GM19193 (cell line): Measurements from ENCODE around the gene TGDS.

Experiments used
- POLR2A ChIP-seq: IDR thresholded peaks from 4 replicates; pipeline ENCODE4 v1.6.1; 2011; ENCODE audit not compliant: insufficient read depth, insufficient read length; ENCODE audit errors: extremely low read depth

TGDS gene, protein sequence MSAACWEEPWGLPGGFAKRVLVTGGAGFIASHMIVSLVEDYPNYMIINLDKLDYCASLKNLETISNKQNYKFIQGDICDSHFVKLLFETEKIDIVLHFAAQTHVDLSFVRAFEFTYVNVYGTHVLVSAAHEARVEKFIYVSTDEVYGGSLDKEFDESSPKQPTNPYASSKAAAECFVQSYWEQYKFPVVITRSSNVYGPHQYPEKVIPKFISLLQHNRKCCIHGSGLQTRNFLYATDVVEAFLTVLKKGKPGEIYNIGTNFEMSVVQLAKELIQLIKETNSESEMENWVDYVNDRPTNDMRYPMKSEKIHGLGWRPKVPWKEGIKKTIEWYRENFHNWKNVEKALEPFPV

GRCh38 chr13:94595950-94596574 lies at the start of gene TGDS:
TSS of gene TGDS (minus strand) at chr13:94596152. CDS start at chr13:94596136, 16 bp downstream.
- TF ChIP-seq POLR2A, result peak; percentile 98

DNA sequence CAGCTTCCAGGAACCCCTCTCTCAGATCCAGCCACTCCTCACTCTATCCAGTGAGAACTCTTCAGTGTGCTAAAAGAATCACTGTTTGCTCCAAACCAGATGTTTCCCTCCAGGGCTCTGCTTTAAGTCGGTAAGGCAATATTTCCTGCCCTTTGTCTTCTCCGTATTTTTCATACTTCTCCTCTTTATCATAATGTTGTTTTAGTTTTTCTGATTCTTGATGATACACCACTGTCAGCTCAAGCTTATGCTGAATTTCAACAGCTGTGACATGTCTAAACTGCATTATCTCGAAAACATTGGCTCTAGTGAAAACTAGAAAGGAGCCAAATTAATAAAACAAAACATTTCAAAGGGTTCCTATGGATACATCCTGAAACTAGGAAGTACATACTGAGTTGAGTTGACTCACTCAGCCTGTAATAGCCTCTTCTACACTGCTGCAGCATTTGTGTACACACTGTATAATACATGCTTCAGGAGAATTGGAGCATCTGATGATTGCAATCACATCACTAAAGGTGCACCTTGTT lies 45.5 kb upstream of the TGDS start:
- TF ChIP-seq POLR2A, result no peak

GRCh38 chr13:94640721-94641120 lies 44.8 kb upstream of the TGDS start:
- TF ChIP-seq POLR2A, result no peak

DNA sequence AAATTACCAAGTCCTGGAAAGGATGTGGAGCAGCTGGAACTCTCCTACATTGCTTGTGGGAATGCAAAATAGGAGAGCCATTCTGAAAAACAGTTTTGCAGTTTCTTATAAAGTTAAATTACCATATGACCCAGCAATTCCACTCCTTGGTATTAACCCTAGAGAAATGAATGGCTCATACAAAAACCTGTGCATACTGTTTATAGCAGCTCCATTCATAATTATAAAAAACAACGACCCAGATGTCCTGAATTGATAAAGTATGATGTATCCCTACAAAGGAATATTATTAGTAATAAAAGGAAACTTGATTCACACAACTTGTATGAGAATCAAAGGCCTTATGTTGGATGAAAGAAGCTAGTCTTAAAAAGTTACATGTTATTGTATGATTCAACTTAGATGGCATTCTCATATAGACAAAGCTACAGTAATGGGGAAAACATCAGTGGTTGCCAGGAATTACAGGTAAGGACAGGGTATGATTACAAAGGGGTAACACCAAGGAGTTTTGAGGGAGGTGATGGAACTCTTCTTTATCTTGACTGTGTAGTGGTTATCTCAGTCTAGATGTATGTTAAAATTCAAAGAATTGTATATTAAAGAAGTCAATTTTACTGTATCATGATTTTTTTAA lies 41.1 kb upstream of the TGDS start:
- TF ChIP-seq POLR2A, result no peak

DNA sequence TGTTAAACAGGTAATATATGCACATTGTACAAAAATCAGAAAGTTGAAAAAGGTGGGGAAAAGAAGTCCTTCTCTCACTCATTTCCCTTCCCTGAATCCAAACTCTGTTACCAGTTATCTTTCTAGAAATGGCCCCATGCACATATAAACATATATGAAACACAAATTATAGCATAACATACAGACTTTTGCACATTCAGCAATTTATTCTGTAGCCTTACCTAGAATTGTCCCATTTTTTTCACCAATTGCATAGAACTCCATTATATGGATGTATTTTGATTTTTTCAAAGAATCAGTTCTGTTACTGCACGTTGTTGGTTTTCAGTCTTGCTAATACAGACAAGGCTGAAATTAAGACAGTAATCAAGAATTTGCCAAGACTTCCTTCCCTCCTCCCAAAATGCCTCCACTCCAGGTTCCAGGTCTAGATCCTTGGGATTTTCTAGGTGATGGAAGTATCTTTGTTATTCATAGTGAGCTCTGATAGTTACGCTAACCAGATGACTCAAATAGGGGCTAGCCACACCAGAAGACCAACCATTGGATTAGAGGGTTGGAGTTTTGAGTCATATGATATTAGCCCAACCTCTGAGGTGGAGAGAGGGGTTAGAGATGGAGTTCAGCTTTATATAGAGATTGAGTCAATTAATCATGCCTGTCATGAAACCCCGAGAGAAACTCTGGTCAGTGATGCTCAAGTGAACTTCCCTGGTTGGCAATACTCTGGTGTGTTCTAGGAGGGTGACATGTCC lies 36.5 kb upstream of the TGDS start:
- no peak for TF ChIP-seq POLR2A

GRCh38 chr13:94630858-94631257 lies 34.9 kb upstream of the TGDS start:
- no peak for TF ChIP-seq POLR2A

DNA sequence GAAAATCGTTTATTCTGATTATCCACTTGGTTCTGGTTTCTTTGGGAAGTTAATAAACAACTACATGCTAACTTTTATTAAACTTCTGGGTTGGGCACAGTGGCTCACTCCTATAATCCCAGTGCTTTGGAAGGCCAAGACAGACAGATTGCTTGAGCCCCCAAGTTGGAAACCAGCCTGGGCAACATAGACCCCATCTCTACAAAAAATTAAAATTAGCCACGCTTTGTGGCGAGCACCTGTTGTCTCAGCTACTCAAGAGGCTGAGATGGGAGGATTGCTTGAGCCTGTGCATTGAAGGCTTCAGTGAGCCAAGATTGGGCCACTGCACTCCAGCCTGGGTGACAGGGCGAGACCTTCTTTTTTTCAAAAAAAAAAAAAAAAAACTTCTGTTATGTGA lies 27.4 kb upstream of the TGDS start:
- no peak for TF ChIP-seq POLR2A

GRCh38 chr13:94622344-94622743 lies 26.4 kb upstream of the TGDS start:
- no peak for TF ChIP-seq POLR2A

DNA sequence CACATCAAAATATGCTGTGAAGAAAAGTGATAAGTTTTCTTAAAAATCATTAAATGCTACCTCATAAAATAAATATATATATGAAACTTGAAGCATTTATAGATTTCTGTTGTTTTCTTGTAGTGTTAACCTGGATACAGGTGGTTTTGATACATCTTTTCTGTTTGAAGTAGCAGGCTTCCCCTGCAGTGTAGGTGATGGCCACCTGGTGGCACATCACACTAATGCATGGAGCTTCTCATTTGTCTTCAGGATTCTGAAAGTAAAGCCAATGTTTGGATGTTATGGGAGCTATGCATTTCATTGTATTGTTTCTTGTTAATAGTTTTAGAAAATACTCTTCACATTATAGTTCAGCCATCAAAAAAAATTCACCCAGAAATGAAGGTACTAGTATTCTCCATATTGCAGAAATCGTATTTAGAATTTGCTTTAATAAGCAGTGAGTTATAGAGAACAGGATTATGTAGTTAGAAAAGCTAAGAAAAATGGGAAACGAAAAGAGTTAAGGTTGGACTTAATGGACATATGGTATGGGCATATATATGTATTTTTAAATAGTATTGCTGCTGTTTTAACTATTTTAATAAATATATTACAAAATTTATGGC lies 24.4 kb upstream of the TGDS start:
- no peak for TF ChIP-seq POLR2A

DNA sequence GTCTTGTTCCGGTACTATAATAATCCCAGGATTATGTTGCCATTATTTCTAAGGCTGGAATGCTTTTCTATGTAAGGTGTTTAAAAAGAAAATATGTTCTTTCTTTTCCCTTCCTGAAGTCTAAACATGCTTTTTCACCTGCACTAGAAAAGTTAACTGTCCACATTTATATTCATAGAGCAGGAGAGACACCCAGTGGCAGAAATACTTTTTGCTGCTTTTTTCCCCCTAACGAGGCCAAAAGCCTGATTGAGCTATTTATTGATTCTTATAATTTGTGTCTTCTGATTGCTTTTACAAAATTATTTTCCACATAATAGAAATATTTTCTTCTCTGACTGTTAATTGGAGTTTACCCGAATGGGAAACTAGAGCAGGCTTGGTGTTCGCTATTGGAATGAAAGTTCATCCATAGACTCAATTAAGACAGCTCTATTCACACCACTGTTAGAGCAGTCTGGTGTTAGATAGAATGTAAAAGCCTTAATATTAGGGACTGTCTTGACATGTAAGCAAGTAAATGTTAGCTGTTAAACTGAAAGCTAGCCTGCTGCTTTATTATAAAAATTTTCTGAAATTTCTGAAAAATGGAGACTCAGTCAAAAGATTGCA lies 21.5 kb upstream of the TGDS start:
- no peak for TF ChIP-seq POLR2A

DNA sequence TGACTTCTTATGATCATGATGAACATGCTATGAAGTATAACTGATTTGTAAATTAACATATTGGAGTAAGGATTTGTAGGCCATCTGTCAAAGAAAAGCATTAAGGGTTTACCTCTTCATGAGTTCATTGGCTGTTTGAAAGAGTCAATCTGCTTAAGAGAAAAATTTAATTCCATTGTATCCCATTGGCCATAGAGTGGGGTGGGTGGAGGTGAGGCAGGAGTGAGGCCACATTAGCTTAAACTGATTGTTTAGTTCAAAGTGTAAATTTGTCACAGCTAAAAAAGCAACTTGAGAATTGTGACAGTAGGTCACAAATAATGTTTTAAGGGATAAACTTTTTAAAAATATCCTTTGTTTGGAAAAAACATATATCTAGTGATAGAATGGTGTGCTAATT lies 17.1 kb upstream of the TGDS start:
- TF ChIP-seq POLR2A, result no peak

- no peak for TF ChIP-seq POLR2A
These were observed 16.1 kb upstream of the TGDS start for GRCh38 chr13:94612050-94612449.

- TF ChIP-seq POLR2A, result no peak
These were observed 14.5 kb upstream of the TGDS start for GRCh38 chr13:94610475-94610874.

DNA sequence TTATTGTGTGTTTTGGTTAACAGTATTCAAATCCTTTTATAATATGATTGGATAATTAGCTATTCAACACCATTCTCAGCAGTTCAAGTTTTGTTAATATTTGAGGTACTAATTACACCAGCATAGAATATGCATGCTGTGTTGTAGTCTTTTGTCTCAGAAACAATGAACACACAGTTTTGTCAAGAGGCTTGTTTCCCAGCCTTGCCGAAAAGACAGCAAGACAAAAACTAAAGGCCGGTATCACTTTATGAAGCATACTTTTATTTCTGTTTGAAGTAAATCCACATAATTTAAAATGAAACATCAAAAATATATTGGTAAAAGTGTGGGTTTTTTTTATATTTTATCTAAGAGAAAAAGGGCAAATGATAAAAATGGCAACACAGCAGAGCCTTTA lies 13.2 kb upstream of the TGDS start:
- no peak for TF ChIP-seq POLR2A
